Thyroid gland (tissue), 4 donors: ENCODE data around the gene NPAS2.

Source experiments
- POLR2A ChIP-seq, 2 donors: fragments of 450-650 bp; IDR thresholded peaks; one replicate each; pipeline ENCODE4 v1.6.1; 2017; ENCODE audit warnings: antibody characterized with exemption in 2 of 2, mild to moderate bottlenecking in 2 of 2, moderate library complexity in 1 of 2
- TF ChIP-seq, protein P1 (sequence below), 6 experiments: fragments of 200-600 bp in 3 of 6; fragments of 450-650 bp in 3 of 6; sonication (generic) in 3 of 6; IDR thresholded peaks; one replicate each; pipeline ENCODE4 v1.5.1; 2016 to 2019; ENCODE audit warnings: antibody characterized with exemption in 6 of 6, mild to moderate bottlenecking in 2 of 6, inconsistent platforms in 1 of 6, moderate library complexity in 1 of 6

DNA sequence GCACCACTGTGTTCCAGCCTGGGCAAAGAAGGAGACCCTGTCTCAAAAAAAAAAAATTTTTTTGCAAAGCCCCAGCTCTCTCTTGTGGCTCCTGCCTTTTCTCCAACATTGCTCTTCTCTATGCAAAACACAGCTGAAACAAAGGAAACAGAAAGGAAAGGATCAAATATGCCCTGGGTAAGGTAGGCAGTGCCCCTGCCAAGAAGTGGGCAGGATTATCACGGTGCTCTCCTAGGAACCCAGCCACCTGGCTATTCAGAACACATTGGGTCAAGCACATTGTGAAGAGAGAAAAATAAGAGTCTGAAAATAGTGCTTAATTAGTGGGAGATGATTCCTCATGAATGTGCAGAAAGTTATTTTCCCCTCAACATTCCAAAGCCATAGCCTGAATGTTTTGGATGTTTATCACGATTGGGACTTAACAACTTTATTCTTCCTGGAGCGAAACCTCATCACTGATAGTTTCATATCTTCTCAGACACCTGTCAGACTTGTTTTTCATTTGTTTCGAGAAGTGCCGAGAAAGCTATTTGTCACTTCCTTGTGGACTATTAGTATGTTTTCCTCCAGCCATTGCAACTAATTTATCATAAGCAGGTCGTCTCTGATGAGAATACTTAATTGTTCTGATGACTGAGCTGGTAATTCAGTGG lies 139.4 kb downstream of the NPAS2 start:
- TF ChIP-seq, protein P1, sequence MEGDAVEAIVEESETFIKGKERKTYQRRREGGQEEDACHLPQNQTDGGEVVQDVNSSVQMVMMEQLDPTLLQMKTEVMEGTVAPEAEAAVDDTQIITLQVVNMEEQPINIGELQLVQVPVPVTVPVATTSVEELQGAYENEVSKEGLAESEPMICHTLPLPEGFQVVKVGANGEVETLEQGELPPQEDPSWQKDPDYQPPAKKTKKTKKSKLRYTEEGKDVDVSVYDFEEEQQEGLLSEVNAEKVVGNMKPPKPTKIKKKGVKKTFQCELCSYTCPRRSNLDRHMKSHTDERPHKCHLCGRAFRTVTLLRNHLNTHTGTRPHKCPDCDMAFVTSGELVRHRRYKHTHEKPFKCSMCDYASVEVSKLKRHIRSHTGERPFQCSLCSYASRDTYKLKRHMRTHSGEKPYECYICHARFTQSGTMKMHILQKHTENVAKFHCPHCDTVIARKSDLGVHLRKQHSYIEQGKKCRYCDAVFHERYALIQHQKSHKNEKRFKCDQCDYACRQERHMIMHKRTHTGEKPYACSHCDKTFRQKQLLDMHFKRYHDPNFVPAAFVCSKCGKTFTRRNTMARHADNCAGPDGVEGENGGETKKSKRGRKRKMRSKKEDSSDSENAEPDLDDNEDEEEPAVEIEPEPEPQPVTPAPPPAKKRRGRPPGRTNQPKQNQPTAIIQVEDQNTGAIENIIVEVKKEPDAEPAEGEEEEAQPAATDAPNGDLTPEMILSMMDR (IDR thresholded peaks at IDR 0.05), result no peak
- no peak for TF ChIP-seq POLR2A (IDR thresholded peaks at IDR 0.05)
